Measurements from ENCODE around the gene APH1B.
"Not testable (repeated sequence)": the region's sequence is repeated elsewhere in the genome, so short reads cannot be mapped to it uniquely, and the experiment has no call there.

The APH1B gene

GRCh38 chr15:63332367-63333124 lies 55.1 kb downstream of the APH1B start:
- no peak for DNase-seq (ENCODE audit: low read depth)

- DNase-seq (ENCODE audit: low read depth) = no peak
Measured at GRCh38 chr15:63334821-63335220, 57.4 kb downstream of the APH1B start.

- DNase-seq (ENCODE audit: low read depth) = no peak
Measured at GRCh38 chr15:63335543-63336240, 58.3 kb downstream of the APH1B start.

- DNase-seq (ENCODE audit: low read depth) = no peak
Measured at GRCh38 chr15:63337046-63337445, 59.6 kb downstream of the APH1B start.

DNA sequence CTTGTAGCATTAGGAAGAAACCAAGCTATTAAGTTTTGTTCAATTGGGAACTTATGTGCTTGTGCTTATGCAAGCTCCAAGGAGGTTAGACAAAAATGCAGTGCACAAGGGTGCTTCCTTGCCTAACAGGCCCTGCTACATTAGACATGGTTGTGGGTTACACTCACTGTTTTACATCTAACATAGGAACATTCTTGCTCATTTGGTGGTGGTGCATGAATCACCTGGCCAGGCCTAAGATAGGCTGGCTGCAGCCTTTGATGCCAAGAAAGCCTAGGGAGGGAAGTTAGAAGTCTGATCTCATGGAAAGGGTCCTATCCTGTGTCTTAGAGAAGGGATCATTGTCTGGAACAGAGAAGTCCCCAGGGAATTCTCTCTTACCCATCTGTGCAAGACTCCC lies 60.8 kb downstream of the APH1B start:
- no peak for DNase-seq (ENCODE audit: low read depth)

DNA sequence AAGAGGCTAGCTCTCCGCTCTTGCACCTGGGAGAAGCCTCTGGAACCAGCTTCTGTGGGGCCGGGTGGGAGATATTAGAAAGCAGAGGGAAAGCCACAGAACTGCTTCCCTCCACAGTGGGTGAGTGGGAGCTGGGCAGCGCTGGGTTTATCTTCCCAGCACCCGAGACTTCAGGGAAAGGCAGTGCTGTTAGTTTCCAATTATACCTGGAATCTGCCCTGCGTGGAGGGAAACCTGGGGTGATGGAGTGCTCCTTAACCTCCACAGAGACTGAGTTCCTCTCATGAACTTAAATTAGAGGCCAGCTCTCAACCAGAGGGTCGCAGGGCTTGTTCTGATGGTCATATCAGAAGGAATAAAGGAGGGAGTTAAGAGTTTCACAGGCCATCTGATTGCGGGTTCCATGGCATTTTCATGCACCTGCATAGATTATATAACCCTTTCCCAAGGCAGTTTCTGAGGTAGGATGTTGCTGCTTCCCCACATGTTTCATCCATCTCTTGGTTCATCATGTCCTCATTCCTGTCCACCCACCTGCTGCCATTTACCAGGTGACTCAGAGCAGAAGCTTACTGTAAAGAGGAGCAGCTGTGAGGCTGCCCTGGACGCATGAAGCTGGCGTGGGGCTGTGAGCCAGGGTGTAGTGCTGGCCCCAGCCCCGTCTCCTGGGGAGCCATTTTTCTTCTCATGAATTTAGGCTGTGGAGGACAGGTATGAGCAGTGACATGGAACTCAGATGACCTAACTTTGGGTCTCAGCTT lies 61.8 kb downstream of the APH1B start:
- no peak for DNase-seq (ENCODE audit: low read depth)

- no peak for DNase-seq (ENCODE audit: low read depth)
Measured at GRCh38 chr15:63339836-63340235, 62.4 kb downstream of the APH1B start.

DNA sequence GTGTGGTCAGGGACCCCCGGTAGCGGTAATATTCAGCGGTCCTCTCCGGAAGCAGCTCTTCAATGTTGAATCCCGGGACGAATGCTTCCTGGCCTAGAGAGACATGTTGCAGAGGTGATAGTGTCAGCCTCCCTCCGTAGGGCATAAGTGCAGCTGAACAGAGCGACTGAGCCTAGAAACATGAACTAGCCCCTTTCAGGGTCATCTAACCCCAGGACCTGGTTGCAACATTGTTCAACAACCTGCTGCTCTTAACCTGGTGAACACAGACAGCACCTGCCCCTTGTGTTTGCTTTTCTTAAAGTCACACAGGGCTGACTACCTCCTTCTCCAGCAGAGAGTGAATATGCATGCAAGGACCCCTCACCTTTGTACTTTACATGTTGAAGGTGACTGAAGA lies 62.9 kb downstream of the APH1B start:
- no peak for DNase-seq (ENCODE audit: low read depth)

- DNase-seq (ENCODE audit: low read depth) = no peak
Measured at GRCh38 chr15:63340878-63341277, 63.5 kb downstream of the APH1B start.

DNA sequence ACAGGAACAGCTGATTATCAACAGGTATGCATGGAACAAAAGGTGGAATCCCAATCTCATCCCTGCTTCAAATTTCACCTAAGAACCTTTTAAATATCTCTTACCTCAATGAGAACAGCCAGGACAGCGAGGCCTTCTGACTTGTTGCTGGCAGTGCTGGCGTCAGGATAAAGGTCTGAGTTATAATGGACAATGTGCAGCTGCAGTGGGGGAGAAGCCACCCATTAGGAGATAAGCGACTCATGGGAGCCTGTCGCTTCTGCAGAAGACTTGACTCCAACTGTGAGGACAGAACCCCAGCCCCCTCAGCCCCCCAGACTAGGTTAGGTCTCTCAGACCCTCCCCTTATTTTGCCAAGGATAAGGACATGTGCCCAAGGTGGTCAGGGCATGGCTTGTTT lies 64.5 kb downstream of the APH1B start:
- DNase-seq (ENCODE audit: low read depth) = no peak

DNA sequence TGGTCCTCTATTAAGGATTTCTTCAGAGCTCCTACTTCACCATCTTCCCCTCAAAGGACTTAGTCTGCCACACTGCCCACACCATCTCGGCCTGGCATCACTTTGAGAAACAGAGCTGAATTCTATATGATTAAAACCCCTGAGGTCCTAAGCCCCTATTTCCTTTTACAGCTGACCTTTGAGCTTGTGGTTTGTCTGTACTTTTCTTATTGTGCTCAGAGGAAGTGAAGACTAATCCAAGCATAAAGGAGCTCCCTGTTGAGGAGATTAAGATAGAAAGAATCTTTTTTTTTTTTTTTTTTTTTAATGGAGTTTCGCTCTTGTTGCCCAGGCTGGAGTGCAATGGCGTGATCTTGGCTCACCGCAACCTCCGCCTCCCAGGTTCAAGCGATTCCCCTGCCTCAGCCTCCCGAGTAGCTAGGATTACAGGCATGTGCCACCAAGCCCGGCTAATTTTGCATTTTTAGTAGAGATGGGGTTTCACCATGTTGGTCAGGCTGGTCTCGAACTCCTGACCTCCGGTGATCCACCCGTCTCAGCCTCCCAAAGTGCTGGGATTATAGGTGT lies 65.7 kb downstream of the APH1B start:
- not testable (repeated sequence) for DNase-seq (ENCODE audit: low read depth)

DNA sequence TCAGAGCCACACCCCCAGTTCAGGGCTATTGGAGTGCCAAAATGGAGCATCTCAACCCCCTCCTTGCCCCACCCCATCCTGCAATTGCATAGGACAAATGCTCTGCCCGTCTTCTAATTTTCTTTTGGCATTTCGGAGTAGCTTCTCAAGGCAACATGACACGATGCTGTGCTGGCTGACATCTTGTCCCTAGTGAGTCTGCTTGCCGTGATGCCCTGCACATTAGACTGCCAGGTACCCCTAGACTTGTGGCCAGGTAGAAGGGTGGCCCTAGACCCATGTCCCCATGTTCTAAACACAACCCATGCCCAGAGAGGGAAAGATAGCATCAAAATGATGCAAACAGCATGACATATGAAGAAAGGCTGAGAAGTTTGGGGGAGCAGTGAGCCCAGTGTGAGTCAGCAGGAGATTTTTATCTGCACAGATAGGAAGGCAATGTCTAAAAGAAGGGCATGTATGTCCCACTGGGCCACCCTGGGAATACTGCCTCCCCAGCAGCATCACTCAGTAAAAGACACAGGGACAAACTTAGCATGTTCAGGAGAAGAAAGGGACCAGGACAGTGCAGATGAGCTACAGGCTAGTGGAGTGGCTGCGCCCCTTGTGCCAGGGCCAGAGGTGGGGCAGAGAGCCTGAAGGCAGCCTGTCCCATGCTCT lies 67.5 kb downstream of the APH1B start:
- no peak for DNase-seq (ENCODE audit: low read depth)

GRCh38 chr15:63345391-63345752 lies 68.0 kb downstream of the APH1B start:
- no peak for DNase-seq (ENCODE audit: low read depth)

- DNase-seq (ENCODE audit: low read depth) = no peak
Measured at GRCh38 chr15:63347074-63347857, 69.9 kb downstream of the APH1B start.

DNA sequence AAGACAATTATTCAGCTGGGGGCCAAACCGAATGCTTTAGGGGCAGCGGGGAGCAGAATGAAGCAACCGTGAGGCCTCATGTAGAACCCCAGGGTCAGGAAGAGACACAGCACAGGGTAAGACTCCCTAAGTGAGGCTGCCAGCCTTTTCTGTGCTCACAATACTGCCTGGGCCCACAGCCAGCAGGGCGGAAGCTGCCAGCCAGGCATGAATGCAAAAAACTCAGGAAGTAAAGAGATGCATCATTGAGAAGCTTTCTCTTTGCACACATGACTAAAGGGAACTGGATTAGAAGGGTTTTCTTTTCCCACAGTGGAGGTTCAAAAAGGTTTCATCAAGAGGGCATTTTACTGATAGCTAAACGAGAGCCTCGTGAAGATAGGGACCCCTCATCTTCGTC lies 71.0 kb downstream of the APH1B start:
- DNase-seq (ENCODE audit: low read depth) = no peak

- no peak for DNase-seq (ENCODE audit: low read depth)
Measured at GRCh38 chr15:63349156-63349555, 71.8 kb downstream of the APH1B start.

DNA sequence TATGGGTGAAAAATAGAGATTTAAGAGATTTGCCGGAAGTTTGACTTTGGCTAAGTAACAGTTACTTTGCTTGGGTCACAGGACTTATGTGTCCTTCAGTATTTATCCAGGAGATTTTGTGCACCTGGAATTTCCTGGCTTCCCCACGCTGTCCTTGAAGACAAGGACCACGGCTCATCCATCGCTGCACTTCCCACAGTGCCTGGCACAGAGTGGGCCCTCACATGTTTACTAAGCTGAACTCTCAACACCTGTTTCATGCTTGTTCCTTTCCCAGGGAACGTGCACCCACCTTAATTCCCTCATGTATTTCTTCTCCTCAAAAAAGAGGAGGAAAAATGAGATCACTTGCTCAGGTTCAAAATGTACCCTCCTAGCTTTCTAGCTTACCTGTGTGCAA lies 72.2 kb downstream of the APH1B start:
- DNase-seq (ENCODE audit: low read depth) = no peak

DNA sequence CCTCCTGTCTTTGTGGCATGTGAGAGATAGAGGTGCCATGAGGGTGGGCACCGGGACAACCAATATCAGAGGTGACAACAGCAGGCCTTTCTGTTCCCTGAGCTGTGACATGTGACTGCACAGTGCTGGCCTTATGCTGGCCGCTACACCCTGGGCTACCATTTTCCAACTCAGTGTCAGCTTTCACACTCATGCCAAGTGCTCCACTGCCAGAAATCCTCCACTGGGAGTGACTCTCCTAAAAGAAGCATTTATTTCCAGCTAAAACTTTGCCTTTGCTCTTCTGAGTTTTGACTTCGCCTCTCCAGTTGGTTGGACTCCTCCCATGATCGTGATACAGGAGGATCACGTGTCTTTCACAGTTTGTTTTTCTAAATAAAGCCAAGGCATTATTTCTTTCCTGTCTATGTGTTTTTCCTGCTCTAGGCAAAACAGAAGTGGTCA lies 72.8 kb downstream of the APH1B start:
- no peak for DNase-seq (ENCODE audit: low read depth)

- no peak for DNase-seq (ENCODE audit: low read depth)
Measured at GRCh38 chr15:63351170-63351569, 73.8 kb downstream of the APH1B start.

- no peak for DNase-seq (ENCODE audit: low read depth)
Measured at GRCh38 chr15:63352808-63353207, 75.4 kb downstream of the APH1B start.

- DNase-seq (ENCODE audit: low read depth) = no peak
Measured at GRCh38 chr15:63353261-63353660, 75.9 kb downstream of the APH1B start.
